T-helper 2 cell treated with Interferon-gamma antibody and Interleukin-4, amounts not matched to agents 100 ng/mL and 5 ng/mL, for 36 hours (primary cell): ENCODE results near the gene TCF7L1. TPM values are rescaled to one million over a fixed set of nuclear protein-coding genes. Genes with fewer than 3 reads are reported as not detected.
"Not testable (repeated sequence)": the region's sequence is repeated elsewhere in the genome, so short reads cannot be mapped to it uniquely, and the experiment has no call there.

ENCODE experiments used
- intact Hi-C: fragments of 100-400 bp; cut with micrococcal nuclease; formaldehyde crosslinking; loops from one replicate; pipeline ENCODE4 v1.15.1; 2023
- total RNA-seq: library from RNA; stranded (reverse); gene quantifications from 2 replicates; pipeline ENCODE4 v1.2.3, GENCODE V29; 2022

TCF7L1 gene, protein sequence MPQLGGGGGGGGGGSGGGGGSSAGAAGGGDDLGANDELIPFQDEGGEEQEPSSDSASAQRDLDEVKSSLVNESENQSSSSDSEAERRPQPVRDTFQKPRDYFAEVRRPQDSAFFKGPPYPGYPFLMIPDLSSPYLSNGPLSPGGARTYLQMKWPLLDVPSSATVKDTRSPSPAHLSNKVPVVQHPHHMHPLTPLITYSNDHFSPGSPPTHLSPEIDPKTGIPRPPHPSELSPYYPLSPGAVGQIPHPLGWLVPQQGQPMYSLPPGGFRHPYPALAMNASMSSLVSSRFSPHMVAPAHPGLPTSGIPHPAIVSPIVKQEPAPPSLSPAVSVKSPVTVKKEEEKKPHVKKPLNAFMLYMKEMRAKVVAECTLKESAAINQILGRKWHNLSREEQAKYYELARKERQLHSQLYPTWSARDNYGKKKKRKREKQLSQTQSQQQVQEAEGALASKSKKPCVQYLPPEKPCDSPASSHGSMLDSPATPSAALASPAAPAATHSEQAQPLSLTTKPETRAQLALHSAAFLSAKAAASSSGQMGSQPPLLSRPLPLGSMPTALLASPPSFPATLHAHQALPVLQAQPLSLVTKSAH
- not detected in 2 replicates for total RNA-seq

DNA sequence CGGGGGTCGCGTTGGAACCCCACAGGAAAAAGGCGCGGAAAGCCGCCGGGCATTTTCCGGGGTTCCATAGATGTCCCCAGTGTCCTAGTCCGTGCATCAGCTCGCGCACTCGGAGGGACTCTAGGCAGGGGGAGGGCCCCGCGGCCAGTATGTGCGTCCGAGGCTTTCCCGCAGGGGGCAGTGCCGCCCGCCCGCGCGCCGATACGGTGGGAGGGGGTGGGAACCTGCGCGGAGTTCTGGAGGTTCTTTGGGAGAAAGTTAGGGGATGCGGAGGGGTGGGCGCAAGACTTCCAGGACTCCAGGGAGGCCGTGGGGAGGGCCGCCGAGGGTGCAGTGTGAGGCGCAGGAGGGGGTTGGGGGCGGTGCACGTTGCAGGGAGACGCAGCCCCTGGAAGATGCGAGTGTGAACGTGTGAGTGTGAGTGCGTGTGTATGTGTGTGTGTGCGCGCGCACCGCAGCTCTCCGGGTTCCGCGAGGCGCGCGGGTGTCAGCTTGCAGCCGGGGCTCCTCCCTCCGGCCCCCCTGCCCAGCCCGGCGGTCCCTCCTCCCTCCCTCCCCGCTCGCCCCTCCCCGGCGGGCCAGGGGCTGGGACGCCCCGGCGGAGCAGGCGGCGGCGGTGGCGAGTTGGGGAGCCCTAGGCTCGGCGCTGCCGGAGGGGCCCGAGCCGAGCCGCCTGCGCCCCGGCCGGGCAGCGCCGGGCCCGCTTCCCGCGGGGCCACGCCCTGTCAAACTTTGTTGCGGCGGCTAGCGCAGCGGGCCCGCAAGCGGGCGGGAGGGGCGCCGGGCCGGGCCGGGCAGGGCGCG lies at the start of gene TCF7L1:
TSS of gene TCF7L1 (plus strand) at position 559 of the 804 bp plus-strand sequence. CDS start 293 bp downstream, outside the sequence.
- intact Hi-C loops = loop anchor here (5.0 kb wide), 1 partner anchor 164 kb away; no protein-coding TSS in a partner anchor

DNA sequence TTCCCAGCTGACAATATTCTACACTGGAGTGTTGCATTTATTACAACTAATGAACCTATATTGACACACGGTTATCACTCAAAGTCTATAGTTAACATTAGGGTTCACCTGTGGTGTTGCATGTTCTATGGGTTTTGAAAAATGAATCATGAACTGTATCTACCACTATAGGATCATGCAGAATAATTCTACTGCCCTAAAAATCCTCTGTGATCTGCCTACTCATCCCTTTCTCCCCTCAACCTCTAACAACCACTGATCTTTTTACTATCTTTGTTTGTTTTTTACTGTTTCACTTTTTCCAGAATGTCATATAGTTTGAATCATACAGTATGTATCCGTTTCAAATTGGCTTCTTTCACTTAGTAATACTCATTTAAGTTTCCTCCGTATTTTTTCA lies 47.6 kb upstream of the TCF7L1 start:
- intact Hi-C loops = no loop called here

DNA sequence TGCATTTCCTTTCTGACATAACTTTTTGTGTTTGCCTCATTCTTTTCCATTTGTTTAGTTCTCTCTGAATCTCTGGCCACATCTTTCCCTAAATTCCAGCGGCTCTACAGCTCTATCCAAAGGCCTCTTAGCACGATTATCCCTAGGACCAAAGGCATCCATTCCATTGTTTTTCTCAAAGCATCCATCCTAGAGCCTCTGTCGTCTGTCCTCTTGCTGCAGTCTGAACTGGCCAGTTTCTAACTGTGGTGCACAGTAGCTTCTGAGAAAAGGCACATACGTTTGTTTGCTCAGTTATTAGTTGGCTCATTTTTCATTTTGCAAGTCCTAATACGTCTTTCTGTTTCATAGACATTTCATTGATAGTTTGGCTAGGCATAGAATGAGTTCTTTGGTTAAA lies 45.7 kb upstream of the TCF7L1 start:
- intact Hi-C loops = no loop called here

DNA sequence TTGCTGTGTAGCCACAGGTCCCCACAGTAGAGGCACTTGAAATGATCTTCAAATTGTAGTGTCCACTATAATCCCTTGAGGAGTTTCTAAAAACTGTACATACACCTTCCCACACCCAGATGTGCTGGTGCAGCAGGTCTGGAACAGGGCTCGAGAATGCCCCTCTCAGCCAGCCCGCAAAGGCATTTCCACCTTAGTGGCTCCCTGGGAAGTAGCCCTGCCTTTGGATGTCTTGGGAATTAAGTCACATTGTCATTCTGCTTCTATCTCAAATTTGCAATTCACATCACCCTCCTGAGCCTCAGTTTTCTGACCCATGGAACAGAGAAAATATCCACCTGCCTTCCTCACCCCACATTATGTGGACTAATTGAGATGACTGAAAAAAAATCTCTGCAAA lies 44.3 kb upstream of the TCF7L1 start:
- intact Hi-C loops = no loop called here

DNA sequence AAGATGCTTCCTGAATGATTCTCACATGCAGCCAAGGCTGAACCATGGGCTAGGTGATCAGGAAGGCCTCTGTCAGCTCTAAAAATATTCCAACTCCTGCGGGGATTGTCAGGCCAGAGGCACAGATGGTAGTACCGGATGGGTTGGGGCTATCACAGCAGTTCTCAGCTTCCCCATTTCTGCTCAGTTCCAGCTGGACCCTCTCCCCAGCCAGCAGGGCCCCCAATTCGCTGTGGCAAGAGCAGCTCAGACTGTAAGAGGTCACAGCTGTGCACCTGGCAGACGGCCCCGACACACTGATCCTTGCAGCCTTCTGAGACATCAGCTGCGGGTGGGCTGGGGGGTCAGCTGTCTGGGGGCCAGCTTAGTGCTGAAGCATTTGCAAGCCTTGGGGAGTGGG lies 43.6 kb upstream of the TCF7L1 start:
- intact Hi-C loops = no loop called here

DNA sequence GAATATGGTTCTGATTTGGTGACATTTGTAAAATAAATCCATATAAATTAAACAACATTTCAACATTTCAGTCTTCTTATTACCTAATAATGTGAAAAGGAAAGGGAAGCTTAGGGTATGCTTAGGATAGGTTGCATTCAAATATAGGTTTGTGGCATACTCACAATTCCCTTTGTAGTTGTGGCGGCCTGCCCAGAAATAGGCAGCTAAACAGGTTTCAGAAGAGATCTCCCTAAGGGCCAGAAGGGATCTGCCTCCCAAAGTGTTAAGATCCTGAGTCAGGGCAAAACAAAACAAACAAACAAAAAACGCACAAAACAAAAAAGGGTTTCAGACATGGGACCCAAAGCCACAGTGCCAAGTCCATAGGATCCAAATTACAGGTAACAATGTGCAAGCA lies 41.4 kb upstream of the TCF7L1 start:
- intact Hi-C loops = no loop called here

DNA sequence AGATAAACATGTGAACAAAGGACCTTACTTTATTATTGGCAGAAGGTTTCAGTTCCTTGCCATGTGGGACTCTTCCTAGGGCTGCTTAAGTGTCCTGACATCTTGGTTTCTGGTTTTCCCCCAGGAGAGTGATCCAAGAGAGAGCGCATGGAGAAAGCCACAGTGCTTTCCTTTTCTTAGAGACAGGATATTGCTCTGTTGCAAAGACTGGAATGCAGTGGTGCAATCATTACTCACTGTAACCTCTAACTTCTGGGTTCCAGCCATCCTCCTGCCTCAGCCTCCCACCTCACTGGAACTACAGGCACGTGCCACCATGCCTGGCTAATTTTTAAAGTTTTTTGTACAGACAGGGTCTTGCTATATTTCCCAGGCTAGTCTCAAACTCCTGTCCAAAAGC lies 38.1 kb upstream of the TCF7L1 start:
- intact Hi-C loops = no loop called here

DNA sequence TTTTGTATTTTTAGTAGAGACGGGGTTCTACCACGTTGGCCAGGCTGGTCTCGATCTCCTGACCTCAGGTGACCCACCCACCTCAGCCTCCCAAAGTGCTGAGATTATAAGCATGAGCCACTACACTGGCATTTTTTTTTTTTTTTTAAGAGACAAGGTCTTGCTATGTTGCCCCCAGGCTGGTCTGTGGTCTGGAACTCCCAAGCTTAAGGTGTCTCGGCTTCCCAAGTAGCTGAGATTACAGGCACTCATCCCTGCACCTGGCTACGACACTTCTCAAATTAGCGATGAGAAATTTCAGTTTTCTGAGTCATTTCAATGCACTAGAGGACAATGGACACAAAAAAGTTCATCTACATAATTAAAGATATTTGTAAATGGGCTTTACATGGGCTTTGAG lies 36.6 kb upstream of the TCF7L1 start:
- intact Hi-C loops = no loop called here

DNA sequence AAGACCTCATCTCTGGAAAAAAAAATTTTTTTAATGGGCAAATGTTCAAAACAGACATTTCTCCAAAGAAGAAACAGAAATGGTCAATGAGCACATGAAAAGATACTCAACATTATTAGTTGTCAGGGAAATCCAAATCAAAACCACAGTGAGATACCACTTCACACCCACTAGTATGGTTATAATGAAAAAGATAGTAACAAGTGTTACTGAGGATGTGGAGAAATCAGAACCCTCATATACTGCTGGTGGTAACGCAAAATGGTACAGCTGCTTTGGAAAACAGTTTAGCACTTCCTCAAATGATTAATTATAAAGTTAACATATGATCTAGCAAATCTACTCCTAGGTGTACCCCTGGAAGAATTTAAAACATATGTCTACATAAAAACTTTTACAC lies 29.0 kb upstream of the TCF7L1 start:
- intact Hi-C loops = no loop called here

DNA sequence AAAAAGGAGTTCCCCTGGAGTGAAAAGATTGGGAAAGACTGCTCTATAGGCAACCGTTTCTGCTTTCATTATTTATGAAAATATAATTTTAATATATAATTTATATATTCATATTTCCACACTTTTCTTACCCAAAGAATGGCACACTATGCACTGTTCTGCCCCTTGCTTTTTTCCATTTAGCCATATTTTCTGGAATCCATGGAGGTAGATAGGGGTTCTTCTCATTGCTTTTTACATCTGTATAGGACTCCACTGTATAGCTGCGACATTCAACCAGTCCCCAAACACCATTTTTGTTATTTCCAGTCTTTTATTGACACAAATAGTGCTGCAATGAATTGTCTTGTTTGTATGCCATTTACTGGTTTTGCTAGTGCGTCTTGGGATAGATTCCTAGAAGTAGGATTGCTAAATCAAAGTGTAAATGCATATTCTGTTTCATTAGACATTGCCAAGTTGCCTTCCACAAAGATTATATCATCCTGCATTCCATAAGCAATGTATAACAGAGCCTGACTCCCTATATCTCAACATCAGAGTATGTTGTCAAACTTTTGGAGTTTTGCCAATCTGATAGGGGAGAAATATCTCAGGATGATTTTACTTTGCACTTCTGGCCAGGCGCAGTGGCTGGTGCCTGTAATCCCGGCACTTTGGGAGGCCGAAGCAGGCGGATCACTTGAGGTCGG lies 26.6 kb upstream of the TCF7L1 start:
- intact Hi-C loops = no loop called here

DNA sequence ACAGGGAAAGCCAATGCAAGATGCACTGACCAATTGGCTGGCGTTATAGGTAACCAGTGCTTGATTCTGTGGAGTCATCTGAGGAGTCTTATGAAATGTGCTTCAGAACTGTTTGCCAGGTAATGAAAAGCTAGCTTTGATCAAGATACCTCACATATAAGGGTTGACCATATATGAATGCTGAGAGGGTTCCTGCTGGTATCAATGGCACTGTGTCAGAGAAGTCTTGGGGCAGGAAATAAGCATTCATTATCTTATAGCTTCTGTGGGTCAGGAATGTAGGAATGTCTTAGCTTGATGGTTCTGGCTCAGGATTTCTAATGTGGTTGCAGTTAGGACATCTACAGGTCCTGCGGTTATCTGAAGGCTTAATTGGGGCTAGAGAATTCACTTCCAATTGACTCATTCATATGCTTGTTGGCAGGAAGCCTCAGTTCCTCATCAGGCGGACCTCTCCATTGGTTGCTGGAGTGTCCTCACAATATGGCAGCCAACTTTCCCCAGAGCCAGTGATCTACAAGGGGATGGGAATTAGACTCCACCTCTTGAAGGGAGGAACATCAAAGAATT lies 22.1 kb upstream of the TCF7L1 start:
- intact Hi-C loops = no loop called here

DNA sequence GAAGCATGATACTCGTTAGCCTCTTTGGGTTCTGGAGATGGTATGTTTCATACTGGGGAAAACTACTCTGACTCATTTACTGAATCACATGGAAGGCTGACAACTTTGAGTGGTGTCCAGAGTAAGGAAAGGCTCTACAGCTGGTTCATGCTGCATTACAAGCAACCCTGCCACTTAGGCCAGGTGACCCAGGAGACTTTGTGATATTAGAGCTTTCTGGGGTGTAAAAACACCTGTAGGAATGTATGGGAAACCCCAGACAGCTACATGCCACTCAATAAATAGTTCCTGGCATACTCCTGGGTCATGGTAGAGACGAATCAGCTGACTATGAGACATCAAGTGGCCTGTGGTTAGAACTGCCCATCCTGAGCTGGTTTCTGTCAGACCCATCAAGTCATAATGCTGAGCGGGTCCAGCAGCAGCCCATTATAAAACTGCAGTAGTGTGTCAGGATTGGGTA lies 21.3 kb upstream of the TCF7L1 start:
- intact Hi-C loops = no loop called here

DNA sequence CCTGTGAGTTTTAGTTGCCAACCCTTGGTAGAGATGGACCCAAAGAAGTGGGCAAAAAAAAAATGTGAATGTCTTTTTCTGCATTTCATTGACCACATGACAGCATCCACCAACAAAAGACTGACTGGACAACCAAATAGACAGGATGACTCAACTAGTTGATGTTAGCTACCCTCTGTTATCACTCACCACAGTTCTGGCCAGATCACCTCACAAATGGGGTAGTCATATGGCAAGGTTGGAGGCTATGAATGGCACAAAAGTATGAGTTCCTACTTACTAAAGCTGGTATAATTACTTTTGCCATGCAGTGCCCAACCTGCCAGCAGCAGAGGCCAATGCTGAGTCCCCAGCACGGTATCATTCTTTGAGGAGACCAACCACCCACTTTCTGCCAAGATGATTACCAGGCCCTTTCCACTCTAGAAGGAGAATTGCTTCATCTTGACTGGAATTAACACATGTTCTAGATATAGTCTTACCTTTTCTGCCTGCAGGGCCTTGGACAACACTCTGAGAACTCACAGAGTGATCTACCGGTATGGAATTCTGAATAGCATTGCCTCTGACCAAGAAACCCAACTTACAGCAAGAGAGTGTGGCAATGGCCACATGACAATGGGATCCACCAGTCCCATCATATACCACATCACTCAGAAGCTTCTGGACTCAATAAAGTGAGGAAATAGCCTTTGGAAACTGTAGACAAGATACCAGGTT lies 20.1 kb upstream of the TCF7L1 start:
- intact Hi-C loops = no loop called here

DNA sequence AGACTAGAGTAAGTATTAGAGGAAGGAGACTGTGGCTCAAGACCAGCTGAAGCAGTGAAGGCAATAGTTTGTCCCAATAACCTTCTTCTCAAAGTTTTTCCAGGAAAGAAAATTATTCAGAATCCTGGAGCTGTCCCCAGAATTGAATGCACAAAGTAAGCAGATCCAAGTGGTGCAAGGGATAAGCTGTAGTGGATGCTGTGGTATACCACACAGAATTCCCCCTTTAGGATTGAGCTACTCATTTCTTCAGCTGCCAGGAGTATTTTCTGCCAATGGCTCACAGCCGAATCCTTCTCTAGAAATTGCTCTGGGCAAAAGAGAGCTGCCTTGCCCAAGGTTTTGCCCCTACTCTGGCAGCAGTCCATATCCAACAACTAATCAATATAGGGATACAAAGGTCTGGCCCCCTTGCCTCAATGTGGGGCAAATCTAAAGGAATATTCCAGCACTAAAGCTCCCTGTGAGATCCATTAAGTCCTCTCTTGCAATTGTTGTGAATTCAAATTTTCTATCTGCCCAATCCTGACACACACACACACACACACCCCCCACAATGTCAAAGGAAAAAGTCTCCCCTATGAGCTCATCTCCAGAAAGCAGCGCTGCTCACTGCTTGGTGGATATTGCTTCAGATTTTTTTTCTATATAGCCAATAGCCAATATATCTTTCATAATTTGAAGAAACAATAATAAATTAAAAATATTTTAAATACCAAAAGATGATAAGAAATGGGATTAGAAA lies 18.4 kb upstream of the TCF7L1 start:
- intact Hi-C loops = no loop called here

DNA sequence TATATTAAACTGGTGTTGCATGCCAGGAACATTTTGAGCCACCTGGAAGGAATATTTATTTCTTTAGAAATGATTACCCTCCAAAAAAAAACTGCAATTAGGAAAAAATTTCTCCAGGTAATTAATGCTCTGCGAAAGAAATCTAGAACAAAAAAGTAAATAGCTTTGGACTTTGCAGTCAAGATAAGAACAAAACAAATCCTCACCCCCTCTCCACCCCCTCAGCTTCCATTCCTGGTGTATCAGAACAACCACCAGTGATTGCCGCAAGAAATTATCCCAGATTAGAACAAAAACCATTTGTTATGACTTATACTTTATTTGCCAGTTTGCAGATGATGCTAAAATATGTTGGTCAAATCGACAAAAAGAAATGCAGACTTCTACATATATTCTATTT lies 17.0 kb upstream of the TCF7L1 start:
- intact Hi-C loops = no loop called here

DNA sequence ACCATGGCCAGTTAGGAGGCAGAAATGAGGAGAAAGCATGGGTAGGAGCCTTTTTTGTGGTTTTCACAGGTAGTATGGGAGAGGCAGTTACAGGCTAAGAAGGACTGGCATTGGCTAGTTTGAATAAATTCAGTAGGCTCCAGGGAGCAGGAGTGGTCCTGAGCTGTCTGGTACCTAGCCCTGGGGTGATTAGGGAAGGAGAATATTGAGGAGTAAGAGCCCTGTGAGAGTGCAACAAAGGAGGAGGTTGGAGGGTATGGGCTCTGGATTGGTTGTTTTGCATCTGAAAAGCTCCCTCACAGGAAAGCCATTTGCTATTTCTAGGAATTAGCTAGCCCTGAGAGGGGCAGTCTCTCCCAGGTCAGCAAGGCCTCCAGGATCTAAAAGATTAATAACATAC lies 13.3 kb upstream of the TCF7L1 start:
- intact Hi-C loops = no loop called here

DNA sequence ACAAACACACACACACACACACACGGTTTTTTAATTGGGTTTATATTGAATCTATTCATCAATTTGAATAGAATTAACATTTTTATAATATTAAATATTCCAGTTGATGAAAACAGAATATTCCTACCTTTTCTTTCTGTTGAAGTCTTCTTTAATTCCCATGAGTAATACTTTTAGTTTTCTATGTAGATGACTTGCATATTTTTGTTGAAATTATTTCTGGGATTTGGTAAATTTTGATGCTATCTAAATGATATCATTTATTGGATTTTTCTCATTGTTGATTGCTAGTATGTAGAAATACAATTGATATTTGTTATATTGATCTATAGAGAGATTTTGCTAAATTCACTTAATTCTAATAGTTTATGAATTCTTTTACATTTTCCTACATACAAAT lies 12.8 kb upstream of the TCF7L1 start:
- intact Hi-C loops = no loop called here

DNA sequence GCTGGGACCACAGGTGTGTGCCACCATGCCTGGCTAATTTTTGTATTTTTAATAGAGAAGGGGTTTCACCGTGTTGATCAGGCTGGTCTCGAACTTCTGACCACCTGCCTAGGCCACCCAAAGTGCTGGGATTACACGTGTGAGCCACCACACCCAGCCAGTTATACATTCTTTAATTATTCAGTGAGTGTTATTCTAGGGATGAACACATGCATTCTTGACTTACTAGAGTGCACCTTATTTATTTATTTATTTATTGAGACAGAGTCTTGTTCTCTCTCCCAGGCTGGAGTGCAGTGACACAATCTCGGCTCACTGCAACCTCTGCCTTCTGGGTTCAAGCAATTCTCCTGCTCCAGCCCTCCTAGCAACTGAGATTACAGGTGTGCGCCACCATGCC lies 6.7 kb upstream of the TCF7L1 start:
- intact Hi-C loops = not testable (repeated sequence)

DNA sequence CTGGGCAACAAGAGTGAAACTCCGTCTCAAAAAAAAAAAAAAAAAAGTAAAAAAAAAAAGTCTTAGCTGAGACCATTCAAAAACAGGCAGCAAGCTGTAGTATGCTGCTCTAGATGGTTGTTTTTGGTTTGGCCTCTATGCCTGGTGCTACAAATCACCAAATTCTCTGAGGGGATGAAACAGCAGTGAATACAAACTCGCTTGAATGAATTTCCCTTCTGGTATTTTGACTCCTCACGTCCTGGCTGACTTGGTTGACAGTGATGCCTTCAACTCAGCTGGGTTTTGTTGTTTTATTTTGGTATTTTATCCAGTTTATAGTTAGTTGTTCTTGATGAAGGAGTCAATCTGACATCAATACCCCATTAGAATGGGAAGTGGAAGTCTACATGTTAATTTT lies 3.3 kb upstream of the TCF7L1 start:
- intact Hi-C loops = loop anchor here (5.0 kb wide), 1 partner anchor 167 kb away; no protein-coding TSS in a partner anchor

DNA sequence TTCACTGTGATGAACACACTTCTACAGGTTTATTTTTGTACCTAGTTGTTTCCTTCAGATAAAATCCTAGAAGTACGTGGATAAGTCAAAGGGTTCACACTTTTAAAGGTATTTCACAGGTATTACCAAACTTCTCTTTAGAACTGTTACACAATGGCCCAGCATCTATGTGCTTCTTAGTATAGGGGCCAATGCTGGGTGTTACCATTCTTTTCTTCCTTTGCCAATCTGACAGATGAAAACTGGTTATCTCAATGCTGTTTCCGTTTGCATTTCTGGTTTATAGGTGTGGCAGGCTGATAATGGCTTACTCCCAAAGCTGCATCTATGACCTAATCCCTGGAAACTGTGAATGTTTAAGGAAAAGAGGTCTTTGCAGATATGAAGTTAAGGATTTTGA lies 2.8 kb upstream of the TCF7L1 start:
- intact Hi-C loops = loop anchor here (5.0 kb wide), 1 partner anchor 167 kb away; no protein-coding TSS in a partner anchor
